DND-41 (cell line): ENCODE data around the gene DPYD.

Experiments
- EZH2 ChIP-seq: IDR thresholded peaks from 3 replicates; pipeline ENCODE4 v1.6.1; 2012; ENCODE audit warnings: borderline replicate concordance, low read depth, mild to moderate bottlenecking, moderate library complexity, low read length, inconsistent platforms; ENCODE audit not compliant: severe bottlenecking
- TF ChIP-seq, protein P1 (sequence below): IDR thresholded peaks from 2 replicates; pipeline ENCODE4 v1.5.1; 2012; ENCODE audit warnings: borderline replicate concordance, low read length, moderate library complexity, mild to moderate bottlenecking; ENCODE audit not compliant: poor library complexity, severe bottlenecking; ENCODE audit errors: extremely low read depth

DNA sequence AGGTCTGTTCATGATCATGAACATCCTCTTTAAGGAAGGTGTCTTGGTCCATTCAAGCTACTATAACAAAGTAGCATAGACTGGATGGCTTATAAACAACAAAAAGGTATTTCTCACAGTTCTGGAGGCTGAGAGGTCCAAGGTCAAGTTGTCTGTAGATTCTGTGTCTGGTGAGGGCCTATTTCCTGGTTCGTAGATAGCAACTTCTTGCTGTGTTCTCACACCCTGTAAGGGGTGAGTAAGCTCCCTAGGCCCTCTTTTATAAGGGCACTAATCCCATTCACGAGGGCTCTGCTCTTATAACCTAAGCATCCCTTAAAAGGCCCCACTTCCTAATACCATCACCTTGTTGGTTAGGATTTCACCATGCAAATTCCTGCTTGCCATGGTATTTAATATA, 851.5 kb downstream of the DPYD start:
- TF ChIP-seq, protein P1, sequence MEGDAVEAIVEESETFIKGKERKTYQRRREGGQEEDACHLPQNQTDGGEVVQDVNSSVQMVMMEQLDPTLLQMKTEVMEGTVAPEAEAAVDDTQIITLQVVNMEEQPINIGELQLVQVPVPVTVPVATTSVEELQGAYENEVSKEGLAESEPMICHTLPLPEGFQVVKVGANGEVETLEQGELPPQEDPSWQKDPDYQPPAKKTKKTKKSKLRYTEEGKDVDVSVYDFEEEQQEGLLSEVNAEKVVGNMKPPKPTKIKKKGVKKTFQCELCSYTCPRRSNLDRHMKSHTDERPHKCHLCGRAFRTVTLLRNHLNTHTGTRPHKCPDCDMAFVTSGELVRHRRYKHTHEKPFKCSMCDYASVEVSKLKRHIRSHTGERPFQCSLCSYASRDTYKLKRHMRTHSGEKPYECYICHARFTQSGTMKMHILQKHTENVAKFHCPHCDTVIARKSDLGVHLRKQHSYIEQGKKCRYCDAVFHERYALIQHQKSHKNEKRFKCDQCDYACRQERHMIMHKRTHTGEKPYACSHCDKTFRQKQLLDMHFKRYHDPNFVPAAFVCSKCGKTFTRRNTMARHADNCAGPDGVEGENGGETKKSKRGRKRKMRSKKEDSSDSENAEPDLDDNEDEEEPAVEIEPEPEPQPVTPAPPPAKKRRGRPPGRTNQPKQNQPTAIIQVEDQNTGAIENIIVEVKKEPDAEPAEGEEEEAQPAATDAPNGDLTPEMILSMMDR = no peak
- TF ChIP-seq EZH2 = no peak
